Activated CD8-positive, alpha-beta T cell treated with anti-CD3 and anti-CD28 coated beads, Interleukin-2, amount 10 ng/mL, durations not matched to agents 7 days and 5 days (primary cell): ENCODE results near the gene PITPNB. TPM values are rescaled to one million over a fixed set of nuclear protein-coding genes. Genes with fewer than 3 reads are reported as not detected.

Experiments used
- ATAC-seq: fragments of 150-1000 bp; cut with Tn5 transposase; one replicate; pipeline ENCODE4 v1.10.0; 2021; ENCODE audit warnings: moderate library complexity
- CTCF ChIA-PET: fragments of 350-600 bp; sonication (Branson Sonifier 250); formaldehyde crosslinking; loops from one replicate; lab custom pipeline; 2021; ENCODE audit warnings: antibody characterized with exemption; lab: Charles Lee
- POLR2A ChIA-PET: fragments of 350-600 bp; sonication (Branson Sonifier 250); formaldehyde crosslinking; loops from one replicate; lab custom pipeline; 2021; ENCODE audit warnings: antibody characterized with exemption; lab: Charles Lee
- DNase-seq: peaks from one replicate; pipeline ENCODE4 v3.0.0-alpha.2; 2020
- H3K27ac Mint-ChIP-seq: one replicate; pipeline ENCODE4 v1.8.0; 2021; ENCODE audit warnings: mild to moderate bottlenecking, mixed read lengths
- H3K27me3 Mint-ChIP-seq: one replicate; pipeline ENCODE4 v1.8.0; 2021; ENCODE audit warnings: low read depth, mixed read lengths
- H3K36me3 Mint-ChIP-seq: one replicate; pipeline ENCODE4 v1.8.0; 2021; ENCODE audit warnings: low read depth, mixed read lengths
- H3K4me1 Mint-ChIP-seq: one replicate; pipeline ENCODE4 v1.8.0; 2021; ENCODE audit warnings: low read depth, mixed read lengths
- H3K4me3 Mint-ChIP-seq: one replicate; pipeline ENCODE4 v1.8.0; 2021; ENCODE audit warnings: mild to moderate bottlenecking, mixed read lengths
- H3K9me3 Mint-ChIP-seq: one replicate; pipeline ENCODE4 v1.8.0; 2022; ENCODE audit warnings: mixed read lengths; ENCODE audit not compliant: insufficient read depth
- total RNA-seq, 2 experiments: library from RNA; stranded (reverse); gene quantifications; one replicate each; pipeline ENCODE4 v1.2.3, GENCODE V29; 2021

PITPNB gene
- total RNA-seq, 2 experiments from 2014 or later, result 78.7 to 84.1 TPM

- Mint-ChIP-seq H3K4me1 (no peaks in the 10 kb centered on the region), H3K36me3 (peaks cover 58% of the 10 kb centered on the region), H3K9me3 (no peaks in the 10 kb centered on the region), H3K27ac (peak overlapping the region; percentile 14), H3K4me3 (no peak overlapping the region), H3K27me3 (no peaks in the 10 kb centered on the region)
- DNase-seq (no peak), ATAC-seq (no peak)
- ChIA-PET CTCF (interaction anchor here (0.8 to 6.4 kb wide), 9 partner anchors 9 to 121 kb away, joined by 3 to 42 read pairs (median 7); partner anchors contain the start of gene PITPNB), POLR2A (no interaction called here)
Observed at GRCh38 chr22:27888310-27888709, 30.7 kb downstream of the PITPNB start.

GRCh38 chr22:27886843-27887151 is 32.3 kb downstream of the PITPNB start:
- CTCF ChIA-PET, result interaction anchor here (0.7 to 6.4 kb wide), 28 partner anchors 7 to 1306 kb away, joined by 3 to 42 read pairs (median 4); partner anchors contain the start of gene PITPNB
- no peak overlapping the region for H3K27ac Mint-ChIP-seq
- no peaks in the 10 kb centered on the region for H3K4me1 Mint-ChIP-seq
- peaks cover 45% of the 10 kb centered on the region for H3K36me3 Mint-ChIP-seq
- H3K9me3 Mint-ChIP-seq, result no peaks in the 10 kb centered on the region
- no peaks in the 10 kb centered on the region for H3K27me3 Mint-ChIP-seq
- ATAC-seq, result no peak
- POLR2A ChIA-PET, result interaction anchor here (0.6 to 1.2 kb wide), 2 partner anchors 13 to 33 kb away, joined by 3 to 4 read pairs; partner anchors contain the start of gene PITPNB
- no peak for DNase-seq
- no peak overlapping the region for H3K4me3 Mint-ChIP-seq

GRCh38 chr22:27885977-27886842 is 32.8 kb downstream of the PITPNB start:
- POLR2A ChIA-PET, result interaction anchor here (0.6 to 1.2 kb wide), 2 partner anchors 13 to 33 kb away, joined by 3 to 4 read pairs; partner anchors contain the start of gene PITPNB
- Mint-ChIP-seq H3K4me1 (no peaks in the 10 kb centered on the region), H3K36me3 (peaks cover 39% of the 10 kb centered on the region), H3K27me3 (no peaks in the 10 kb centered on the region), H3K27ac (no peak overlapping the region), H3K9me3 (no peaks in the 10 kb centered on the region), H3K4me3 (no peak overlapping the region)
- ATAC-seq (peak; percentile 42), DNase-seq (peak; percentile 61)
- CTCF ChIA-PET, result interaction anchor here (0.7 to 6.4 kb wide), 29 partner anchors 6 to 1306 kb away, joined by 3 to 42 read pairs (median 4); partner anchors contain the start of gene PITPNB

DNA sequence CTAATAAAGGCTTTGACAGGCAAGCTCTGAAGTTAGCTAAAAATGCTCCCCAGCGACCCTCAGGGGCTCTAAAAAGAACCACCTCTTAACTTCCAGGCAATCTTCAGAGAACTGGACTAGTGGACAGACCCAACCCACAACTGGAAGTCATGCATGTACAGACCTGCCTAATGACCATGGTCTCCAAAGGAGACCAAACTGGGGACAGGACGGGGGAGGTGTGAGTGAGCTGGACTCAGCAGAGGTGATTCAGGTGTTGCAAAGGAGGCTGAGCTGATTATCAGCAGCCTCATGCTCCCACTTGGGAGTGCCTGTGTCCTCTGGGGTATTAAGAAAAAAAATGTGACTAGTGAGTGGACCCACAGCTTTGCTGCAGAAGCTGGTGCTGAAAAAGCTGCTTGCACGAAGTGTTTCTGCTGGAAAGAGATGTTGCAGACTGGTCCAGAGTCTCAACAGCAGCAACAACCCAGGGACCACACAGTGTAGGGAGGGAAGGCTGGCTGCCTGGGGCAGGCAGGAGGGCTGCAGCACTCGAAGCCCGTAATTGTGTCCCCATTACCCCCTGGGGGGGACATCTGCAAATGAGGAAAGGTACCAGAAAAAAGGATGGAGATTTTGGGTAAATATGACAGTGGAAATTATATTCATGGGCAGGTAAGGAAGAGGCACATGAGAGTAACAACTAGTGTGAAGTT is 35.3 kb downstream of the PITPNB start:
- POLR2A ChIA-PET, result interaction anchor here (1.5 kb wide), 1 partner anchor 35 kb away, joined by 7 read pairs; the partner anchor contains the start of gene PITPNB
- no peak for DNase-seq
- Mint-ChIP-seq H3K4me3 (no peak overlapping the region), H3K27me3 (no peaks in the 10 kb centered on the region), H3K4me1 (peaks cover 5% of the 10 kb centered on the region), H3K9me3 (no peaks in the 10 kb centered on the region), H3K36me3 (peaks cover 39% of the 10 kb centered on the region), H3K27ac (no peak overlapping the region)
- CTCF ChIA-PET, result interaction anchor here (1.0 to 2.6 kb wide), 9 partner anchors 8 to 1210 kb away, joined by 3 to 10 read pairs (median 5); partner anchors contain the start of gene PITPNB
- no peak for ATAC-seq

DNA sequence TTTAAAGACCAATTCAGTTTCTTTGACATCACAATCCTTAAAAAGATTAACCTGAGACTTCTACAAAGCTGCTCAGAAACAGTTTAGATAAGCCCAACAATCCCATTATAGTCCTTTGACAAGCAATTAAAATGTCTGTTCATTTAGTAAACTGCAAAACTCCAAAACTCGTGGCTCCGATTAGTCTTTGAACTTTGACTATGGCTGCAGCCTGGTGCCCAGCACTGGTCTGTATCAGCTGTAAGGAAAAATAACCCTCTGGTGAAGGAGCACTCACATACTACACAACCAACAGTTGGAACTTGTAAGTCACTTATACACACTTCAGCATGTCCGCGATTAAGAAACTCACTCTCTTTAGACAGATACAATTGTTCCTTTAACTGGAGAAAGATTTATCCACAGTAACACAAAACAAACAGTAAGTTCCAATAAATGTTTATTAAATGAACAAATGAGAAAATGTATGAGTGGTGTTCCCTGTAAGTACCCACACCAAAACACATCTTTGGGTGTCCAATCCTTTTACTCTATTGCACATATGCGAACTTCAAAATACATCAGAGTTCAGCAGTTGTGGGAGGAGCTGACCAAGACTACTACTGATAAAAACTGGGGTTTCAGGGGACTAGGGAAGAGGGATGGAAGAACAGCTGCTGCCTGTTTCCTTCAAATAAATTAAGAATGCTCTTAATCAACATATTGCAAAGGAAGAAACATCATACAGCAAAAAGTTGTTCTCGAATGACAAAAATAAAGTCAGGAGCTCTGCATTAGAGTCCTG is 36.4 kb downstream of the PITPNB start:
- Mint-ChIP-seq H3K9me3 (no peaks in the 10 kb centered on the region), H3K27me3 (no peaks in the 10 kb centered on the region), H3K4me3 (no peak overlapping the region), H3K27ac (no peak overlapping the region), H3K4me1 (peaks cover 12% of the 10 kb centered on the region), H3K36me3 (peaks cover 30% of the 10 kb centered on the region)
- ChIA-PET CTCF (interaction anchor here (0.8 to 3.3 kb wide), 10 partner anchors 9 to 1209 kb away, joined by 3 to 19 read pairs (median 6); partner anchors contain the start of gene PITPNB), POLR2A (interaction anchor here (1.5 kb wide), 1 partner anchor 36 kb away, joined by 7 read pairs; the partner anchor contains the start of gene PITPNB)
- ATAC-seq (no peak), DNase-seq (no peak)

GRCh38 chr22:27881421-27881820 is 37.6 kb downstream of the PITPNB start:
- Mint-ChIP-seq H3K4me1 (peaks cover 24% of the 10 kb centered on the region), H3K27me3 (no peaks in the 10 kb centered on the region), H3K36me3 (peaks cover 27% of the 10 kb centered on the region), H3K9me3 (no peaks in the 10 kb centered on the region), H3K4me3 (no peak overlapping the region), H3K27ac (peak overlapping the region; percentile 30)
- ATAC-seq (no peak), DNase-seq (no peak)
- CTCF ChIA-PET, result interaction anchor here (0.7 to 4.8 kb wide), 17 partner anchors 8 to 561 kb away, joined by 3 to 40 read pairs (median 5); partner anchors contain the start of gene PITPNB
- POLR2A ChIA-PET, result no interaction called here

GRCh38 chr22:27880778-27881394 is 38.2 kb downstream of the PITPNB start:
- H3K9me3 Mint-ChIP-seq, result no peaks in the 10 kb centered on the region
- ATAC-seq (no peak), DNase-seq (peak; percentile 50)
- H3K36me3 Mint-ChIP-seq, result peaks cover 25% of the 10 kb centered on the region
- H3K4me3 Mint-ChIP-seq, result no peak overlapping the region
- peaks cover 29% of the 10 kb centered on the region for H3K4me1 Mint-ChIP-seq
- CTCF ChIA-PET, result interaction anchor here (0.6 to 4.8 kb wide), 31 partner anchors 8 to 562 kb away, joined by 3 to 40 read pairs (median 4); partner anchors contain the start of gene PITPNB
- peak overlapping the region; percentile 30 for H3K27ac Mint-ChIP-seq
- POLR2A ChIA-PET, result no interaction called here
- H3K27me3 Mint-ChIP-seq, result no peaks in the 10 kb centered on the region

DNA sequence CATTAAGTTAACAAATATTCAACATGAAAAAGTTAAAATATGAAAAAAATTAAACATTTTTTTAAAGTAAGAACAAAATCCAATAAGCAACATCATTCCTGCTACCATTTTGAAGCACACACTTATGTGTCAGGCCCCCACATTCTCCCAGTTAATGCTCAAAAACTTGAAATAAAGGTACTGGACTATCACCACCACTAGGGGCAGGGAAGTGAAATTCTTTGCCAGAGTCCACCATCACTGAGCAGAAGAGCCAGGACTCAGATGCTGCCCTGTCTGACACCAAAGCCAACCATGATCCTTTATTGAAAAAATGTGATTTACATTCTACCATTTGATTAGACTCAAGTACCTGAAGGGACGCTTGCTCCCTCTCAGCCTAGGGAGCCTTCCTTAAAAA is 39.1 kb downstream of the PITPNB start:
- no peaks in the 10 kb centered on the region for H3K27me3 Mint-ChIP-seq
- H3K27ac Mint-ChIP-seq, result no peak overlapping the region
- H3K4me3 Mint-ChIP-seq, result no peak overlapping the region
- peak; percentile 35 for DNase-seq
- H3K36me3 Mint-ChIP-seq, result peaks cover 20% of the 10 kb centered on the region
- no peak for ATAC-seq
- ChIA-PET CTCF (interaction anchor here (0.6 to 4.8 kb wide), 22 partner anchors 8 to 927 kb away, joined by 3 to 40 read pairs (median 4); partner anchors contain the start of gene PITPNB), POLR2A (no interaction called here)
- peaks cover 36% of the 10 kb centered on the region for H3K4me1 Mint-ChIP-seq
- H3K9me3 Mint-ChIP-seq, result no peaks in the 10 kb centered on the region

GRCh38 chr22:27878541-27878940 is 40.5 kb downstream of the PITPNB start:
- ChIA-PET POLR2A (no interaction called here), CTCF (interaction anchor here (1.9 to 4.8 kb wide), 4 partner anchors 8 to 132 kb away, joined by 8 to 40 read pairs (median 15); partner anchors contain the start of gene PITPNB)
- Mint-ChIP-seq H3K27me3 (no peaks in the 10 kb centered on the region), H3K9me3 (no peaks in the 10 kb centered on the region), H3K27ac (no peak overlapping the region), H3K36me3 (peaks cover 20% of the 10 kb centered on the region), H3K4me1 (peaks cover 41% of the 10 kb centered on the region), H3K4me3 (no peak overlapping the region)
- ATAC-seq, result no peak
- no peak for DNase-seq

- CTCF ChIA-PET, result interaction anchor here (1.4 to 4.8 kb wide), 2 partner anchors 11 to 12 kb away, joined by 7 to 40 read pairs; no protein-coding TSS in a partner anchor
Observed at GRCh38 chr22:27877501-27877900, 41.6 kb downstream of the PITPNB start.

More at GRCh38 chr22:27877501-27877900, 41.6 kb downstream of the PITPNB start:
- peaks cover 26% of the 10 kb centered on the region for H3K36me3 Mint-ChIP-seq
- peaks cover 41% of the 10 kb centered on the region for H3K4me1 Mint-ChIP-seq
- no peak overlapping the region for H3K27ac Mint-ChIP-seq
- no peak for ATAC-seq
- no peaks in the 10 kb centered on the region for H3K9me3 Mint-ChIP-seq
- POLR2A ChIA-PET, result no interaction called here
- H3K27me3 Mint-ChIP-seq, result no peaks in the 10 kb centered on the region
- no peak overlapping the region for H3K4me3 Mint-ChIP-seq
- no peak for DNase-seq
